ENCODE results near the gene LAMA2.

The LAMA2 gene

DNA sequence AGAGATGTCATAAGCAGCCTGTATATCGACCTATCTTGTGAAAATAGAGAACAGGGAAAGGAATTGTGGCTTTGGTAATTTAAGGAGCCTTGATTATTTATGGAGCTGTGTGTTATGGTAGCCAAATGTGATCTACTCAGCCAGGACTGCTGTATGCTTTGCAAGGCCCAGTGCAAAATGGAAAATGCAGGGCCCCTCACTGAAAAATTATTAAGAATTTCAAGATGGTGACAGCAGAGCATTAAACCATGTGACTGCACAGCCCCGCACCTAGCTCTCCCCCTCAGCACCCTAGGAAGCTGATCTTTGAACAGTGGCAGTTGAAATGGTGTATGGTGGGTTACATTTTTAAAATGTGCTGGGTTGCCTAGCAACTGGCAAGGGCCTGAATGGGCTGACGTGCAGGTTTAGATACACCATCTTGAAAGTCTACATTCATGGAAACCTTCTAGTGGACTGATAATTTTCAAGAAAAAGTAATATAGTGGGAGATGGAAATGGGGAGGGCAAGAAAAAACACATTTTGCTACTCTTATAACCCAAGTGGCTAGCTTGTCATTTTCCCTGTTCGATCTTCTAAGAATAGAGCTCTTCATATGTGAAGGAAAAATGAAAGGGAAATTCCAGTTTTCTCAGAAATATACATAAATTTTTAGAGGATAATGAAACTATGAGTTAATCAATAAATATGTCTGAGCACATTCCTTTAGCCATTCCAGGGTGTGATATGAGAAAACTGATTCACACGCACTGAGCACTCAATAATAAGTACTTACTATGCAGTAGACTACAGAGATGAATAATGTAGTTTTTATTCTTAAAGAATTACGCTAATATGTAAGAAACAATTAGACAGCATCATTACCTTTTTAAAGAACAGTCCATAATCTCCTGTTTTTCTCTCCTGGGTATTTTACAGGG lies 619.1 kb downstream of the LAMA2 start:
- no peak for DNase-seq

DNA sequence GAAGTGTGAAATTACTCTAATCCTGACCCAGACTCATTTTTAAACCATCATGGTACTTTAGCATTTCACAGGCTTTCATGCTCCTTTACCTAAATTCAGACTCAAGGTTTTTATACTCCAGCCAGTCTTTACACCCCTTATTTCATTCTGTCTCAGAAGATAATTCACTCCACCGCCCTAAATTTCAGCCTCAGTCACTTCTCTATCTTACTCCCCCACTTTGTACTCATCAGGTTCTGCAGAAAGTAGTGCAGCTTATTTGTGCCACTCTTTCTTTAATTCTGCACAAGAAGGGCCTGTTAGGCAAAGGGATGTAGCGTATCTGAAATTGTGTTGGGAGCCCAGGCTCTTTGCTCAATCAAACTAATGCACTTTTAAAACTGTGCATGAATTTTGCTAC lies 621.5 kb downstream of the LAMA2 start:
- DNase-seq, result no peak

DNA sequence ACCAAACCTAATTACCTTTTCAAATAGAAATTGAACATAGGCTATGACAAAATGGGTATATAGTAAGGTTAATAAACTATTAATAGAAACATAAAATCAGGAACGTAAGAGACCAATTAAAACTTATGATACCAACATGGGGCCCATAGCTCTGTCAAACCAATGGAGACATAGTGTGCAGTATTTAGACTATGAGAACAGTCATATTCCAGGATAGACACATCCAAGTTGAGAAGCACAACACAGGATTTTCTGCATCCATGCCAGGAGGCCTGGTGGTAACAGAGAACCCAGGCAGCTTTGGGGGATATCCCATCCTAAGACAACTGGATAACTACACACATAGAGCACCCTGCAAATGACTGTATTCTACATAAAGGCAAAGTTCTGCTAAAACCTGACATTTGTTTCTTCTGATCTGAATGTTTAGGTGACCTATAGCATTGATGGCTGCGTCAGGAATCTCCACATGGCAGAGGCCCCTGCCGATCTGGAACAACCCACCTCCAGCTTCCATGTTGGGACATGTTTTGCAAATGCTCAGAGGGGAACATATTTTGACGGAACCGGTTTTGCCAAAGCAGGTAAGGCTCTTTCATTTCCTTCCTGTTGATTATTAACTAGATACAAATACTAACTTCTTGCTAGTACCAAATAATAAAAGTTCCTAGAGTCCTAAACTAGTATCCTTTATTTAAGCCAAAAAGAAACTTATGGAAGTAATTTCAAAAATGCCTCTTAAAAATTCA lies 624.3 kb downstream of the LAMA2 start:
- no peak for DNase-seq

DNA sequence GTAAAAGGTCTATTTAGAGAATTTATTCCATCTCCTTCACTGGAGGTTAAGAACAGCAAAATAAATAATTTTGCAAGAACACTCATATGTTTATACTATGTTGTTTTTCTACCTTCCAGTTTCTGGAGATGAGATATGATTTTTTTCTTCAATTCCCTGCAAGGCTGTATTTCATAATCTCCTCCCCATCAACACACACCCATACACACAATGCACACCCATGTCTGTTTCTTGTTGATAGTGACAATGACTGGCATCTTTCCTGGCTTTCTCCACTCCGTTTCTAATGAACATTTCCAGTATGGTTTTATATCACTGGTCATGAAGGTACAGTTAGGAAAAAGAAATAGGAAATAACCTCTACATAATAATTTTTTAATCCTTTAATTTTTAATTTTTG lies 624.9 kb downstream of the LAMA2 start:
- no peak for DNase-seq

DNA sequence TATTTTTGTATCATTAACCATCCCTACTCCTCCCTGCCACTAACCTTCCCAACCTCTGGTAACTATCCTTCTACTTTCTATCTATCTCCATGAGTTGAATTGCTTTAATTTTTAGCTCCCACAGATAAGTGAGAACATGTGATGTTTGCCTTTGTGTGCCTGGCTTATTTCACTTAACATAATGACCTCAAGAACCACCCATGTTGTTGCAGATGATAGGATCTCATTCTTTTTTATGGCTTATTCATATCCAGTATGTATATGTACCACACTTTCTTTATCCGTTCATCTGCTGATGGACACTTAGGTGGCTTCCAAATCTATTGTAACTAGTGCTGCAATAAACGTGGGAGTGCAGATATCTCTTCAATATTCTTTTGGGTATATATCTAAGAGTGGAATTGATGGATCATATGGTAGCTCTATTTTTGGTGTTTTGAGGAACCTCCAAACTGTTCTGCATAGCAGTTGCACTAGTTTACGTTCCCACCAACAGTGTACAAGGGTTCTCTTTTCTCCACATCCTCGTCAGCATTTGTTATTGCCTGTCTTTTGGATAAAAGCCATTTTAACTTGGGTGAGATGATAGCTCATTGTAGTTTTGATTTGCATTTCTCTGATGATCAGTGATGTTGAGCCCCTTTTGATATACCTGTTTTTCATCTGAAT lies 625.7 kb downstream of the LAMA2 start:
- no peak for DNase-seq

DNA sequence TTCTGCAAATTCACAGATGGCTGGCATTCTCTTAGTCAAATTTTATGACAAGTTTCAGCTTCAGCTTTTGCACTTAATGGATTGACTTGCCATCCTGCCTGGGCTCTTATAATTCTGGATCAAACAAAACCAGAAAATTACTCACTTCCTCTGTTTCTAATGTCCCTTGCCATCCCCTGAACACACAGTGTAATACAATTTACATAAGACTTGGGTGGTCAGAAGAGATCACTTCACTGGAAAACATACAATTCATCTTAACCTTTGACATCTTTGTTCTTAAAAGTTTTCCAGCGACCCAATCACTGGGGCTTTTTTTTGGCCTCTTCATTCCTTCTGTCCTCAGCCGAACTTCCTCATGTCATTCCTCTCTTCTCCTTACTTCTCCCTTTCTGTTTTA lies 628.0 kb downstream of the LAMA2 start:
- no peak for DNase-seq

DNA sequence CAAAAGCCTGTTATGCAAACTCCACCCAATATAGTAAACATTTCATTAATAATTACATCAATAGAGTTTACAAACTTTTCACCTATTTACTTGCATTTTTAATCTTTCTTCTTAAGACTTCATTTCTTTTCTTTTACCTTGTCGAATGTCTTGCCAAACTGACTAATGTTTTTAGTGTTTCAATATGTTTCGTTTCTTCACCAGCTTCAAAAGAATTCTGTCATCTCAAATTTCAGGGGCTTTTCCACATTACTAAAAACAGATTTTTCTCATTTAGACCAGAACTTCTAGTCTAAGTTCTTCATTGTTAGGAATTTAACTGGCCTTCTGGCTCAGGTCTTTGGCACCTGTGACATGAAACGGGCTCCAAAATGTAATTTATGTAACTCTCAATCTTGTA lies 630.5 kb downstream of the LAMA2 start:
- DNase-seq, result no peak

DNA sequence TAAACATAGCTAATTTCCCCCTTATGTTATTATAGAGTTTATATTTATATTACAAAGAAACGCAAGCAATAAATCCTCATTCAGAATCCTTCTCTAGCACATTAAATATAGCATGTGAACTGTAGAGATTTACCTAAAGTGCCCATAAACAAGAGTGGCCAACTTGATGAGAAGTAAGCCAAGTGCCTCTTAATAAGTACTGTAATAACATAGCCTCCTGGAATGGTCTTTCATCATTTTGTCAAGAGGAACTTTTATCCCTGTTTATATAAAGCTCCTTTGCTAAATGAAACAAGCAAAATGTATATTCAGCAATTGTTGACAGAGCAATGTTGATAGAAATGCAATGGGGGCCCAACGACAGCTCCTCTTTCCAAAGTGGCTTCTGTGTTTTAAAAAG lies 632.1 kb downstream of the LAMA2 start:
- DNase-seq, result no peak

DNA sequence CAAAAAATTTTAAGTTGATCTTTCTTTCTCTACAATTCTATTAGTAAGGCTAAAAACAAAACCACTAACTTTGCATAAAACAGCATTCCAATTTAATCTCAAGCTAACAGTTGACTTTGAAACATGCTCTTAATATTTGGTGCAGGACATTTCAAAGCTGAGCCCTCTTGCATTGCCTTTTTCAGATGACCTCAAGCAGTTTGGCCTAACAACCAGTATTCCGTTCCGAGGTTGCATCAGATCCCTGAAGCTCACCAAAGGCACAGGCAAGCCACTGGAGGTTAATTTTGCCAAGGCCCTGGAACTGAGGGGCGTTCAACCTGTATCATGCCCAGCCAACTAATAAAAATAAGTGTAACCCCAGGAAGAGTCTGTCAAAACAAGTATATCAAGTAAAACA lies 633.1 kb downstream of the LAMA2 start:
- no peak for DNase-seq

DNA sequence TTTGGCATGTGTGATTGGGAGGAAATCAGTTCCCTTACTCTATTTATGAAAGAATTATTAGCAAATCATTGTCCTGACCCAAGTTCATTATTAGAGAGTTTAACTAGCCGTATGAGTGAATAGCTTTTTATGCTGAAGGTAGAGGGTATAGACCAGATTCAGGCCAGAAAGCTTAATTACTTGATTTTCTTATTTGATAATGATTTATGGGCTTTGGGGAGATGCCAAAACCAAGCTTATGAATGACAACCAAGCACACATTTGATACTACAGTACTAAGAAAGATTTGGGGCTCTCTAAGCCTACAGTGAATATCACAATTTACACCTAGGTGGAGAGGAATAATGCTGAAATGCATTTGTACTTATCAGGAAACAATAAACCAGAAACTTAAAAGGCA lies 633.8 kb downstream of the LAMA2 start:
- no peak for DNase-seq

DNA sequence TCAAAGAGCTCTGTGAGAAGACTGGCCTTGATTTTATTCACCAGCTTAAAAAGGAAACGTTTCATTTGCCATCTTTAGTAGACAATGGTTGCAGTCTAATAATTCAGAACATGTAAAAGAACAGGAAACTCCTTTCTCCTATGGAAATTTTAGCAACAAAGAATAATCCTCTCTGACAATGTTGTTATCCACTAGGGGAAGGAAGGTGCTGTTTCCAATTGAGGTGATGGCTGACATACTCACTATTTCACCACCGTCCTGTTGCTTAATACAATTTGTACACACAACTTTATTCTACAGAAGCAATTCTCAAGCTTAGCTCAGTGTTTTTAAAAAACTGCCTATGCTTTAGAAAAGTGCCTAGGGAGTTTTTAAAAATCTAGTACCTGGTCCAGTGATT lies 634.4 kb downstream of the LAMA2 start:
- no peak for DNase-seq

DNA sequence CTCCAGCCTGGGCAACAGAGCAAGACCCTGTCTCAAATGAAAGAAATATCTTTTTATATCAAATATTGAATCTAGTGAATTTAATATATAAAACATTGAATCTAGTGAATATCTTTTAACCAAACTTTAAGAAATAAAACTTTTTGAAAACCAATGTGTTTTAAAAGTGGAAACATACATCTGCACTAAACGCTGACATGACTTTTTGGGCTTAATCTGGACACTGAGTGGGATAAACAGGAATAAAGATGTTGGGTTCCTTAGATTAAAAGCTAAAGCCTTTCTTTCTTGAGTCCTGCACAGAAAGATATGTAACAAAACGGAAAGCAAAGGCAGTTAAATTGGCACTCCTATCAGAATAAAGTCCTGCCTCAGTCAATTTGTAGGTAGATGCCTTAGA lies 636.8 kb downstream of the LAMA2 start:
- no peak for DNase-seq

DNA sequence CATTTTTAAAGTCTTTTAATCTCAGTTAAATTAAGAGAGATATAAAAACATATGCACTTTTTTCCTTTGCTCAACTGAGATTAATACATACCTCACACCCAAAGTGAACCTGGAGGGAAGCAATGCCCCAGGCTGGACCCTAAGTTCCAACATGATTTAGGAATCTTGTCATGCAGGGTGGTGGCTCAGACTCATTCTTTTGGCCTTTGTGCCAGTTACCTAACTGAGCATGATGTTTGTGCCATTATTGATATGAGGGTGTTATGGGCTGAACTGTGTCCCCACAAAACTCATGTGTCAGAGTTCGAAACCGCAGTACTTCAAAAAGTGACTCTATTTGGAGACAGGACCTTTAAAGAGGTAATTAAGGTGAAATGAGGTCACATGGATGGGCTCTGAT lies 639.0 kb downstream of the LAMA2 start:
- DNase-seq, result no peak

DNA sequence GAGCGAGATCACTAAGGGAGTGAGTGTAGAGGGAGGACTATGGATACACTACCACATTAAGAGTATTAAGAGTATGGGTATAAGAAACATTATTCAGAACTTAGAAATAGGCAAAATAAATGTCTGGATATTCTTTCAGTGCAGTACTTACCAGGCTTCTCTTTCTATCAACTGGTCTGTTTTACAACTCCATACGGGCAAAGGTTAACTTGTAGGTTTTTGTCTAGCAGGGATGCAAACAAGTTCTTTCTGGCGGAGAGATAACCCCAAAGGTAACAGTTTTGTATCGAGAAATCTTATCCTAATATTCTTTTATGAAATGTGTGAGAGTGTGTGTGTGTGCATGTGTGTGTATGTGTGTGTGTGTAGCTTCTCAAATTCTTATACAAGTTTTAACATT lies 640.9 kb downstream of the LAMA2 start:
- DNase-seq, result no peak

DNA sequence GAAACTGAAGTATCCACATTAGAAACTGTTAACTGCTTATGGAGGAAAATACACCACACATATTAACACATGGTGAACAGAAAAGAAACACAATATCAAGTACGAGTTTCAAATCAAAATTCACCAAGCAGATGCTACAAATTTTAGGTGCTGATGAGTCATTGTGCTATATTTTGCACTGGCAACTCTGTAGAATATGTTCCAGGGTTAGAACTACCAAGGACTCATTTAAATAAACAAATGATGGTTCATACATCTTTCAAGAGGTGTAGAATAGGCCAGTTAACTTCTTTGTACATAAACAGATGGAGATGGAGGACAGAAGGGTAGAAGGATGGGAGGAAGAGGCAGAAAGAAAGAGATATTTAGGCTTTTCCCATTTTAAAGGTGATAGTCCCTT lies 642.1 kb downstream of the LAMA2 start:
- DNase-seq, result no peak

DNA sequence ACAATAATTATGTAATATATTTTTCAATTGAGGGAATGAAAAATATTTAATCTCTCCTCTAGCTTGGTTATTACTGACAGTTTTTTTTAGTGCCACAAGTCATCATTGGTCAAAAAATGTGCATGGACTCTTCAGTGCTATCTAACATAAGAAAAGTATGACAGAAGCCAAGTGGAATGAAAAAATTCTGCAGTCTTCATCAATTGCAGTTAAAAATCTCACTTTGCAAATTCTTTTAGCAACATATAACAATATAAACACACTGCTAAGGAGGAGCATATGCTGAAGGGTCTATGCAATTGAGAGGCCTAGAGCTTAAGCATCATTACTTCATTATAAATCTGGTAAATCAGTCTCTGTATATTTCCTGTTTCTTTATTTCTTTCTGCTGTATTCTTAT lies 652.0 kb downstream of the LAMA2 start:
- DNase-seq, result no peak

DNA sequence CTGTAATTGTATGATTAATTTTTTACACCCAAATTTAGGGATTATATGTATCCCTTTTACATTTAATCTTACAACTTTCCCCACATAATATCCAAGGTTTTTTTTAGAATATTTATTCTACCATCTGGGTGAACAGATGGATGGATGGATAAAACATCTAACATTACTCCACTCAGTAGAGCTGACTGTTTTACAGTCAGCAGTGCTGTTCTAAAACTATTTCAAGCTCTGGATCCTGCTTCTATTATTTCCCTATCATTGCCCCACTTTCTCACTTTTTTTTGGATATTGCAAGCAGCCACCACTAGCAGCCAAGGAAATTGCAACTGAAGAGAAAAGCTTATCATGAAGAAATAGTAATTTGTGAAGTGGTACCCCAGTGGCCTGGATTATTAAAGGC lies 653.3 kb downstream of the LAMA2 start:
- DNase-seq, result no peak

DNA sequence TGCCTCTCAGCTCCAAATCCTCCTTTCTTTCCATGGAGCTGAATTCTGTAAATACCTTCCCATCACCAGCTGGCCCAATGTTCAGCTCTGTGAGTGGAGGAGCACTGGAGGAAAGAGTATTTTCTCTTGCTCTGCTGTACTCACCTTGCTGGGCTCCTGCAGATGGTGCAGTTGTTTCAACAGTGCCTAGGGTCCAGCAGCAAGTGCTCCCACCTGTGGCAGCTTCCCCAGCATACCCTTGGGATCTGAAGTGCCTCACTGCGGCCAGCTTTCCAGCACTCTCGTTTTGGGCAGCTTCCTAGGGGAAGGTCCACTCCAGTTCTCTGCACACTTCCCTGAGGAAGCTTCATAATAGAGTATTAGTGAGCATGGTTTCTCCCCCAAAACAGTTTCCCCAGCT lies 656.1 kb downstream of the LAMA2 start:
- no peak for DNase-seq

DNA sequence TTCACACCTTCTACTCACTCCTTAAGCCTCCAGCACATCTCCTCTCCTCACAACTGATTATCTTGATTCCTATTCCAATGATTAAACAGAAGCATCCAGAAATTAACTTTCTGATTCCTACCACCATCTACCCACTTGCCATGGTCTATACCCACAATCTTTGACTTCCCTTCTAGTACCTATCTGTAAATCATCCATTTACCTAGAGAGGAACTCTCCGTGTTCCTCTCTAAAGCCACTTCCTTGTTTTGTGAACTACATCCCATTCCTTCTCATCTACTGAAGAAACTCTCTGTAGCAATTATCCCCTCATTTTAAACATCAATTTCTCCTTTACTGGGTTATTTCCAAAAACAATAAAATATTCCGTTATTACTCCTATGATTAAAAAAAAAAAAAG lies 659.8 kb downstream of the LAMA2 start:
- DNase-seq, result no peak

DNA sequence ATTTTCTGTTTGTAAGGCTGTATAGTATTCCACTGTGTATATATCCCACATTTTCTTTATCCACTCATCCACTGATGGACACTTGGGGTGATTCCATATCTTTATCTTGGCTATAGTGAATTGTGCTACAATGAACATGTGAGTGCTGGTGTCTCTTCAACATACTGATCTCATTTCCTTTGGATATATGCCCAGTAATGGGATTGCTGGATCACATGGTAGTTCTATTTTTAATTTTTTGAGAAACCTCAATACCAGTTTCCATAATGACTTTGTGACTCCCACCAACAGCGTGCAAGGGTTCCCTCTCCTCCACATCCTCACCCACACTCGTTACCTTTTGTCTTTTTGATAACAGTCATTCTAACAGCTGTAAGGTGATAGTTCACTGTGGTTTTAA lies 661.0 kb downstream of the LAMA2 start:
- no peak for DNase-seq

DNA sequence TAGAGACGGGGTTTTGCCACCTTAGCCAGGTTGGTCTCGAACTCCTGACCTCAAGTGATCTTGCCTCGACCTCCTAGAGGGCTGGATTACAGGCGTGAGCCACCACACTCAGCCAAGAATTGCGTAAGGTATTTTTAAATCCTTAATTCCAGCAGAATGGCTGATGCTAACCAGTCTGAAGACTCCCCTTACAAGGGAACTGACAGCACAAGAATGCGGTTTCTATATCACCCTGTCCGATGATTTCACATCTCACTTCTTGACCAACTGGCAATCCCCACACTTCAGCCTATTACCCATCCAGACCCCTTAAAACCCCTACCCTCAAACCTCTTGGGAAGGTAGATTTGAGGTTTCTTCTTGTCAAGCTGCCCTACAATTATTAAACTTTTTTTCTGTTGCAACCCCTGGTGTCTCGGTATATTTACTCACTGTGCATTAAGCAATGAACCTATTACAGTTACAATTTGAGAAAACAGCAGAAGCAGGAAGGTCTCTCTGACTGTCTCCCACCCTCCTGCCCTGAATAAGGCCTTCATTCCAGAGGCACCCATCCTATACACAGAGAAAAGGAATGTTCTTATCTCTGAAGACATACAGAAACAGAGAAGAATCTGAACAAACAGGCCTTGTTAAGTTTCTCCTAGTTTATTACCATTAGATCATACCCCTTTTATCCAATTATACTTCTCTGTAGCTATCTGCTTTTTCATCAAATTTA lies 662.1 kb downstream of the LAMA2 start:
- no peak for DNase-seq

DNA sequence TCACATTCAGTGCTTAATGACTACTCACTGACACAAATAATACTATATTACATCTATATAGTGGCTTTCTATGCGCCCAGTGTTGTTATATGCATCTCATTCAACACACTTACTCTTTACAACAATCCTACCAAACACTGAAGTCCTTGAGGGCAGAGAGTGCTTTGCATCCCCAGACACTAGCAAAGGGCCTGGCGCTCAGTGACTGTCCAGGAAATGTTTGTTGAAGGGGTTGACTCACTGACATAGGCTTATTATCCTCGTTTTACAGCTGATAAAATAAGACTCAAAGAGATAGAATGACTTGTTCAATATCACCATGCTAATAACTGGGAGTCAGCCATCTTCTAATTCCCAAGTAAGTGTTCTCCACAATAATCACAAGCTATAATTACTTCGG lies 663.8 kb downstream of the LAMA2 start:
- DNase-seq, result no peak

DNA sequence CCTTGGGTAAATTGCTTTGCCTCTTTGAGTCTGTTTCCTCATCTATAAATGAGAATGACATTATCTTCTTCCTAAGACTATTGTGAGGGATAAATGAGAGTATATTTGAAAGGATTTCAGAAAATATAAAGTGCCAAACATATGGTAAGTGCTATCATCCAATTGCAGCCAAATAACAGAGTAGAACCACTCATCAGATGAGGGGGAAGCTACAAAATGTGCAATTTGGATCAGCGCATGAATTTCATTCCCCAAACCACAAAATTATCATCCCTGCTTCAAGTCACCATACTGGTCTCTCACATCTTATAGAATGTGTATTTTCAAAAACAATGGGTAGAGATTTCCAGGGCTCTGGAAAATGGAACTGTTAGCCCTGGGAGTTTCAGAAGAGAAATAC lies 668.5 kb downstream of the LAMA2 start:
- no peak for DNase-seq

All from stimulated activated naive CD4-positive, alpha-beta T cell treated with Interleukin-2 at 50 U/mL for 16 hours (primary cell).